ENCODE measurements around the gene BCL11A. TPM values are rescaled to one million over a fixed set of nuclear protein-coding genes. Genes with fewer than 3 reads are reported as not detected.

BCL11A gene
- total and polyA plus RNA-seq, 2 of the 13 experiments (the other 11 are each of a cell fraction or from before 2014, with no cell fraction given) = not detected

GRCh38 chr2:60596411-60596810 lies 43.0 kb upstream of the BCL11A start:
- no peaks in the 10 kb centered on the region for H3K4me1 ChIP-seq (ENCODE audit: insufficient read depth, low read length)
- no peak overlapping the region for H2AFZ ChIP-seq (ENCODE audit: low read length)
- FAIRE-seq (no peak), ATAC-seq (no peak), DNase-seq (ENCODE audit: low spot score) (no peak)
- H3K79me2 ChIP-seq (ENCODE audit: insufficient read depth, low read length) = no peaks in the 10 kb centered on the region
- H3K27ac ChIP-seq (ENCODE audit: extremely low read length, insufficient read depth, low read length) = no peak overlapping the region
- POLR2A ChIA-PET = no interaction called here
- TF ChIP-seq ZNF136 (CRISPR knock-in tag; IDR thresholded peaks at IDR 0.05; ENCODE audit: low read depth) (no peak), ARHGAP35 (CRISPR knock-in tag; IDR thresholded peaks at IDR 0.05; ENCODE audit: borderline replicate concordance) (no peak), PHF21A (CRISPR knock-in tag; IDR thresholded peaks at IDR 0.05) (no peak), ZNF329 (CRISPR knock-in tag; IDR thresholded peaks at IDR 0.05; ENCODE audit: low read depth) (no peak), DZIP1 (CRISPR knock-in tag; IDR thresholded peaks at IDR 0.05) (no peak), TERF1 (CRISPR knock-in tag; IDR thresholded peaks at IDR 0.05) (no peak), ZNF543 (CRISPR knock-in tag; IDR thresholded peaks at IDR 0.05) (no peak), ZNF879 (CRISPR knock-in tag; IDR thresholded peaks at IDR 0.05) (no peak), ZNF597 (CRISPR knock-in tag; IDR thresholded peaks at IDR 0.05) (no peak), AKAP8 (CRISPR knock-in tag; IDR thresholded peaks at IDR 0.05) (no peak), RFXAP (CRISPR knock-in tag; IDR thresholded peaks at IDR 0.05; ENCODE audit: borderline replicate concordance) (no peak)
- CTCF ChIA-PET (ENCODE audit: low intra/inter-chr PET ratio, low total read pairs) = no interaction called here
- H3K36me3 ChIP-seq (replicated peaks in 1 of 2; ENCODE audit: control insufficient read depth in 1 of 2, insufficient read depth in 2 of 2, low read length in 2 of 2) = no peaks in the 10 kb centered on the region
- in situ Hi-C loops (cut with HindIII; ENCODE audit: extremely low pct_ligation_motif_present, low pct_unique_long_range_greater_than_20kb) (loop anchor here (25.0 kb wide), 2 partner anchors 1584 to 1834 kb away; no protein-coding TSS in a partner anchor), intact Hi-C loops (cut with micrococcal nuclease; ENCODE audit: unreplicated experiment) (no loop called here)
- peaks cover 5% of the 10 kb centered on the region; the same call in 1 of the 2 replicates for H3K9me3 ChIP-seq (ENCODE audit: low read length)
- no peak overlapping the region for H3K9ac ChIP-seq (ENCODE audit: insufficient read depth, low read depth, low read length)
- H3K4me2 ChIP-seq (ENCODE audit: low read depth, low read length) = no peak overlapping the region
- WGBS (ENCODE audit: low lambda C conversion rate) = 4% methylated on average over 2 of the region's 2 CpGs
- H3K27me3 ChIP-seq (ENCODE audit: control insufficient read depth in 1 of 2, insufficient read depth in 2 of 2, low read length in 2 of 2) = peaks cover 0 to 33% of the 10 kb centered on the region in 2 experiments; a peak in 2 of 5 replicates
- H3K4me3 ChIP-seq (replicated peaks in 1 of 3; ENCODE audit: insufficient read depth in 1 of 3, low read depth in 2 of 3, low read length in 3 of 3) = no peak overlapping the region
- no peaks in the 10 kb centered on the region for H4K20me1 ChIP-seq (ENCODE audit: insufficient read depth, low read length)
- BruUV-seq (replicated peaks) = no TSS peak

Measured in HepG2 (cell line).